ENCODE data around the gene PLSCR4.

Gene PLSCR4

GRCh38 chr3:146159616-146160320, 91.1 kb downstream of the PLSCR4 start:
- DNase-seq = no peak

GRCh38 chr3:146159037-146159436, 91.9 kb downstream of the PLSCR4 start:
- no peak for DNase-seq

GRCh38 chr3:146157325-146158060, 93.4 kb downstream of the PLSCR4 start:
- no peak for DNase-seq

GRCh38 chr3:146156666-146157314, 94.1 kb downstream of the PLSCR4 start:
- no peak for DNase-seq

- no peak for DNase-seq
Measured at GRCh38 chr3:146156095-146156494, 94.8 kb downstream of the PLSCR4 start.

GRCh38 chr3:146154995-146155394, 95.9 kb downstream of the PLSCR4 start:
- DNase-seq = no peak

GRCh38 chr3:146154316-146154715, 96.6 kb downstream of the PLSCR4 start:
- DNase-seq = no peak

GRCh38 chr3:146153429-146153828, 97.5 kb downstream of the PLSCR4 start:
- no peak for DNase-seq

GRCh38 chr3:146152834-146153233, 98.1 kb downstream of the PLSCR4 start:
- no peak for DNase-seq

GRCh38 chr3:146148468-146148931, 102.4 kb downstream of the PLSCR4 start:
- DNase-seq = no peak

GRCh38 chr3:146145642-146146041, 105.3 kb downstream of the PLSCR4 start:
- no peak for DNase-seq

- DNase-seq = no peak
Measured at GRCh38 chr3:146142757-146143156, 108.1 kb downstream of the PLSCR4 start.
